Smooth muscle cell of the pulmonary artery (primary cell): Measurements from ENCODE around the gene ERBIN. TPM values are rescaled to one million over a fixed set of nuclear protein-coding genes. Genes with fewer than 3 reads are reported as not detected.

ENCODE experiments used
- total RNA-seq: library from RNA; depleted of rRNA; stranded (reverse); fragments of >200 nt; gene quantifications from 2 replicates; pipeline ENCODE4 v1.2.3, GENCODE V29; 2014

Gene ERBIN, protein sequence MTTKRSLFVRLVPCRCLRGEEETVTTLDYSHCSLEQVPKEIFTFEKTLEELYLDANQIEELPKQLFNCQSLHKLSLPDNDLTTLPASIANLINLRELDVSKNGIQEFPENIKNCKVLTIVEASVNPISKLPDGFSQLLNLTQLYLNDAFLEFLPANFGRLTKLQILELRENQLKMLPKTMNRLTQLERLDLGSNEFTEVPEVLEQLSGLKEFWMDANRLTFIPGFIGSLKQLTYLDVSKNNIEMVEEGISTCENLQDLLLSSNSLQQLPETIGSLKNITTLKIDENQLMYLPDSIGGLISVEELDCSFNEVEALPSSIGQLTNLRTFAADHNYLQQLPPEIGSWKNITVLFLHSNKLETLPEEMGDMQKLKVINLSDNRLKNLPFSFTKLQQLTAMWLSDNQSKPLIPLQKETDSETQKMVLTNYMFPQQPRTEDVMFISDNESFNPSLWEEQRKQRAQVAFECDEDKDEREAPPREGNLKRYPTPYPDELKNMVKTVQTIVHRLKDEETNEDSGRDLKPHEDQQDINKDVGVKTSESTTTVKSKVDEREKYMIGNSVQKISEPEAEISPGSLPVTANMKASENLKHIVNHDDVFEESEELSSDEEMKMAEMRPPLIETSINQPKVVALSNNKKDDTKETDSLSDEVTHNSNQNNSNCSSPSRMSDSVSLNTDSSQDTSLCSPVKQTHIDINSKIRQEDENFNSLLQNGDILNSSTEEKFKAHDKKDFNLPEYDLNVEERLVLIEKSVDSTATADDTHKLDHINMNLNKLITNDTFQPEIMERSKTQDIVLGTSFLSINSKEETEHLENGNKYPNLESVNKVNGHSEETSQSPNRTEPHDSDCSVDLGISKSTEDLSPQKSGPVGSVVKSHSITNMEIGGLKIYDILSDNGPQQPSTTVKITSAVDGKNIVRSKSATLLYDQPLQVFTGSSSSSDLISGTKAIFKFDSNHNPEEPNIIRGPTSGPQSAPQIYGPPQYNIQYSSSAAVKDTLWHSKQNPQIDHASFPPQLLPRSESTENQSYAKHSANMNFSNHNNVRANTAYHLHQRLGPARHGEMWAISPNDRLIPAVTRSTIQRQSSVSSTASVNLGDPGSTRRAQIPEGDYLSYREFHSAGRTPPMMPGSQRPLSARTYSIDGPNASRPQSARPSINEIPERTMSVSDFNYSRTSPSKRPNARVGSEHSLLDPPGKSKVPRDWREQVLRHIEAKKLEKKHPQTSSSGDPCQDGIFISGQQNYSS (N-terminal part only)
- 54.5 and 69.7 TPM in 2 replicates for total RNA-seq

DNA sequence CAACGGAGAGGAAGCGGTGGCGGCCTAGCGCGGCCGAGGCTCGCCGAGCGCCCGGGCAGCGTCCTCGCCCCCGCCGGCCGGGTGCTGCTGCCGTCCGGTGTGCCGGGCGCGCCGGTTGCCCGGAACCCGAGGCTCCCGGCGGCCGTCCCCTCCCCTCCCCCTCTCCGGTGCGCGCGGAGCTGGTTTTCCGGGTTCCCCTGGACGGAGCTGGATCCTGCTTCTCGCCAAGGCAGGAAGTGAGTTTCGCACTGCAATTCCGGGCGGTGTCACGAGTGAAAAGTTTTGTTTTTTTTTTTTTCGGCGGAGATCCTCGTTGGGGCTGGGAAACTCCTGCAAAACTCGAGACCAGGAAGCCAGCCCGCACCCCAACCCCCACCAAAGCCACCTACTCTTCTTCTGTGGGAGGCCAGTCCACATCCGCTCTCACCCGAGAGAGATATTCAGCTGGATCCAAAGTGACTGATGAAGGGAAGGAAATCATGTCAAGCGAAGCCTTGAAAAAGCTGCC, at the start of gene ERBIN:
Gene ERBIN, plus strand, starts transcription at position 300 of the 508 bp plus-strand sequence. CDS start 66,144 bp downstream, outside the sequence.

Other genes starting within 250 kb of the ERBIN start
- 25.3 and 26.1 TPM in 2 replicates for gene SGTB, start 204.5 kb upstream of the ERBIN start, total RNA-seq
- 37.7 and 51.1 TPM in 2 replicates for gene NLN, start 204.4 kb upstream of the ERBIN start, total RNA-seq
- gene SREK1, start 217.7 kb downstream of the ERBIN start, total RNA-seq = 66.4 and 73.6 TPM in 2 replicates